Measurements from ENCODE around the gene CDH20. TPM values are rescaled to one million over a fixed set of nuclear protein-coding genes. Genes with fewer than 3 reads are reported as not detected.

Gene CDH20
- total and polyA plus RNA-seq, 2 experiments from 2014 or later, result 1.3 to 3.6 TPM

GRCh38 chr18:61290616-61291015, 42.6 kb upstream of the CDH20 start:
- Histone ChIP-seq H3K9me3 (ENCODE audit: low read depth) (no peaks in the 10 kb centered on the region), H3K4me3 (no peak overlapping the region), H3K27ac (no peak overlapping the region), H4K20me1 (ENCODE audit: insufficient read depth, poor library complexity, severe bottlenecking) (no peaks in the 10 kb centered on the region), H2AFZ (no peak overlapping the region), H3K9me2 (replicated peaks; ENCODE audit: insufficient read depth) (no peaks in the 10 kb centered on the region), H3K36me3 (replicated peaks; ENCODE audit: insufficient read depth, low read depth) (no peaks in the 10 kb centered on the region), H3K4me2 (no peak overlapping the region), H3K79me2 (no peaks in the 10 kb centered on the region), H3K27me3 (no peaks in the 10 kb centered on the region), H3K4me1 (ENCODE audit: insufficient read depth) (no peaks in the 10 kb centered on the region)
- no peak for DNase-seq (ENCODE audit: low spot score)
- WGBS (ENCODE audit: low lambda C conversion rate, missing lambda C conversion rate), result 86% methylated on average over 5 of the region's 5 CpGs
- no peak for TF ChIP-seq EZH2phosphoT487 (IDR thresholded peaks at IDR 0.05; ENCODE audit: low read depth, severe bottlenecking, unreplicated experiment)
- TF ChIP-seq CTCF (IDR thresholded peaks at IDR 0.05; ENCODE audit: poor library complexity), result no peak
- no peak for TF ChIP-seq EZH2 (IDR thresholded peaks at IDR 0.05; ENCODE audit: borderline replicate concordance)

- no peak overlapping the region for H3K4me2 ChIP-seq
- no peaks in the 10 kb centered on the region for H3K79me2 ChIP-seq
- H3K4me1 ChIP-seq (ENCODE audit: insufficient read depth), result no peaks in the 10 kb centered on the region
- H3K4me3 ChIP-seq, result no peak overlapping the region
- WGBS (ENCODE audit: low lambda C conversion rate, missing lambda C conversion rate), result 89% methylated on average over 4 of the region's 4 CpGs
- no peak overlapping the region for H2AFZ ChIP-seq
- H3K27ac ChIP-seq, result no peak overlapping the region
- H4K20me1 ChIP-seq (ENCODE audit: insufficient read depth, poor library complexity, severe bottlenecking), result no peaks in the 10 kb centered on the region
- TF ChIP-seq CTCF (IDR thresholded peaks at IDR 0.05; ENCODE audit: poor library complexity) (no peak), EZH2phosphoT487 (IDR thresholded peaks at IDR 0.05; ENCODE audit: low read depth, severe bottlenecking, unreplicated experiment) (no peak), EZH2 (IDR thresholded peaks at IDR 0.05; ENCODE audit: borderline replicate concordance) (no peak)
- no peaks in the 10 kb centered on the region for H3K9me2 ChIP-seq (replicated peaks; ENCODE audit: insufficient read depth)
- no peaks in the 10 kb centered on the region for H3K9me3 ChIP-seq (ENCODE audit: low read depth)
- H3K27me3 ChIP-seq, result no peaks in the 10 kb centered on the region
- DNase-seq (ENCODE audit: low spot score), result no peak
- no peaks in the 10 kb centered on the region for H3K36me3 ChIP-seq (replicated peaks; ENCODE audit: insufficient read depth, low read depth)
Observed at GRCh38 chr18:61292280-61293035, 40.8 kb upstream of the CDH20 start.

- TF ChIP-seq CTCF (IDR thresholded peaks at IDR 0.05; ENCODE audit: poor library complexity) (no peak), EZH2phosphoT487 (IDR thresholded peaks at IDR 0.05; ENCODE audit: low read depth, severe bottlenecking, unreplicated experiment) (no peak), EZH2 (IDR thresholded peaks at IDR 0.05; ENCODE audit: borderline replicate concordance) (no peak)
- H3K9me2 ChIP-seq (replicated peaks; ENCODE audit: insufficient read depth), result no peaks in the 10 kb centered on the region
- H3K4me3 ChIP-seq, result no peak overlapping the region
- H3K27me3 ChIP-seq, result no peaks in the 10 kb centered on the region
- no peaks in the 10 kb centered on the region for H4K20me1 ChIP-seq (ENCODE audit: insufficient read depth, poor library complexity, severe bottlenecking)
- no peak overlapping the region for H3K4me2 ChIP-seq
- no peak overlapping the region for H3K27ac ChIP-seq
- DNase-seq (ENCODE audit: low spot score), result no peak
- H2AFZ ChIP-seq, result no peak overlapping the region
- WGBS (ENCODE audit: low lambda C conversion rate, missing lambda C conversion rate), result 94% methylated on average over 1 of the region's 1 CpG
- no peaks in the 10 kb centered on the region for H3K9me3 ChIP-seq (ENCODE audit: low read depth)
- H3K36me3 ChIP-seq (replicated peaks; ENCODE audit: insufficient read depth, low read depth), result no peaks in the 10 kb centered on the region
- no peaks in the 10 kb centered on the region for H3K4me1 ChIP-seq (ENCODE audit: insufficient read depth)
- H3K79me2 ChIP-seq, result no peaks in the 10 kb centered on the region
Observed at GRCh38 chr18:61295153-61295552, 38.1 kb upstream of the CDH20 start.

All from hepatocyte (in vitro differentiated cells).